Hindlimb muscle (tissue), 1 donor: ENCODE measurements around the gene MX1. TPM values are rescaled to one million over a fixed set of nuclear protein-coding genes. Genes with fewer than 3 reads are reported as not detected.

Source experiments
- DNase-seq: peaks from one replicate; pipeline ENCODE4 v3.0.0-alpha.2; 2013
- polyA plus RNA-seq: library from polyadenylated mRNA; unstranded; fragments of 120-200 nt; gene quantifications from one replicate; pipeline ENCODE4 v1.2.1, GENCODE V29; 2013; ENCODE audit not compliant: insufficient read length

MX1 gene
- polyA plus RNA-seq, 1 donor, result 4.7 TPM

- DNase-seq, result peak; percentile 69
These were observed 34.8 kb downstream of the MX1 start for GRCh38 chr21:41460578-41461527.

- DNase-seq, result no peak
These were observed 39.2 kb downstream of the MX1 start for GRCh38 chr21:41465176-41465781.

DNA sequence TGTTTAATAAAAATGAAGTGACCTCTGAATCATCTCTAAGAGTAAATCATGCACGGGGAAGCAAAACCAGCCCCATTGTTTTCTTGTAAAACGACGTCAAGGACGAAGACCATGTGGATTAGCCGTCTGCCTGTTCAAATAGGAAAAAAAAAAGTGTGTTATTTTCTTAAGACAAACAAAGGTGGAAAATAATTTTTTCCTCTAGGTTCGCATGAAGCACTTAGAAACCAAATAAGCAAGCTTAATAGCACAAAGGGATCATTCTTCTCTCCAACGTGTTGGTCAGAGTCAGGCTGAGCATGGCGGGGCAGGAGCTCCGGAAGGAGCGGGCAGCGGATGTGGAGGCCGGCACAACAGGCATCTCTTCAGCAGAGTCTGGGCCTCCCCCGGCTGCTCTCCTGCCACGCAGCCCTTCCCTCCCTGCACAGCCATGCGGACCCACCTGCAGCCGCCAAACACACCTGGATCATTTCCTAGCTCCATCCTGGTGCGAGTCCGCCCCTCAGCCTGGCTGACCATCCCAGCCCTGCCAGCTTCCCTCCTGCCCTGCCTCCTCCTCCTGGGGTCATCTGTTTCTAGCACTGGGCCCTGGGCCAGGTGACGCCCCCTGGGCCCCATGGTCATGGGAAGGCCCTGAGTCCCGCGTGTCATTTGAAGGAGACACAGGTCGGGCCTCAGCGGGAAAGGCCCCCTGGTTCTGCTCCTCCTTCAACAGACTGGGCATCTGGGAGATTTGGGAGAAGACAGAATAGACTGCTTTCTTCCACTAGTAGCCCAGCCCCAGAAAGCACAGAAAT is 40.2 kb downstream of the MX1 start:
- DNase-seq, result no peak

GRCh38 chr21:41470054-41470453 is 44.0 kb downstream of the MX1 start:
- no peak for DNase-seq

- DNase-seq, result no peak
These were observed 46.9 kb downstream of the MX1 start for GRCh38 chr21:41472753-41473548.

GRCh38 chr21:41475714-41476420 is 49.8 kb downstream of the MX1 start:
- no peak for DNase-seq

- DNase-seq, result no peak
These were observed 51.7 kb downstream of the MX1 start for GRCh38 chr21:41477641-41478318.

DNA sequence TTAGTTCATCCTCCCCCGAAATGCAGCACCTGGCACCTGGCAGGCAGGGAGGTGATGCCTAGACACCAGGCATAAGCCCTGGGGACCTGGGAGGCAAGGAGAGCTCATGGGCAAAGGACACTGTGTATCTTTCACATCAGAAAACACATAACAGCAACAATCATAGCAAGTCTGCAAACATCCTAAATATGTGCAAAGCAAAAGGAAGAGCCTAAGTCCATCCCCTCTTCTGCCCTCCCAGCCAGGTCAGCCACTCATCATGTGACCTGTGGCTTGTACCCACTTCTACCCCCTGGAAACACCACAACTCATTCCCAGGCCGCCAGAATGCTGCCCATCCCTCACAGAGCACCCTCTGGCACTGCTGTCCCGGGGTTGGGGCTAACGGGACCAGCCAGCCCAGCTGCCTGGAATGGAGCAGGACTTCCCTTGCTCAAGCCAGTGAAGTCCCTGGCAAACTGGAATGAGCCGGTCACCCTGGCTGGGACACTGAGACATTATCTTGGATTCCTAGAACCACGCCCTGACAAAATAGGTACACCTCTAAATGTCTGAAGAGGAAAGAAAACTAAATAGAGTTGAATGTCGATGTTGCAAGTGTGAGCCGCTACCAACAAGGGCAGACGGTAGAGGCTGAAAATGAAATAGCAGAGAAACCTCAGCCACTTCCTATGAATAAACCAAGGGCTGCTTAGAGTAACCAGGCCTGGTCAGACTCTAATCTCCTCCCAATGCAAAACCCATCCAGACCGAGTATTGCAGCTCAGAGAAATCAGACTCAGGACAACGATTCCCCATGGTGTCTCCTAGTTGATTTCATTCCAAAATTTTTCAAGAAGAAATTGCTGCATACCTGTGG is 52.5 kb downstream of the MX1 start:
- DNase-seq, result no peak

- no peak for DNase-seq
These were observed 53.6 kb downstream of the MX1 start for GRCh38 chr21:41479686-41480085.

- no peak for DNase-seq
These were observed 54.1 kb downstream of the MX1 start for GRCh38 chr21:41480086-41480690.

GRCh38 chr21:41481191-41481590 is 55.2 kb downstream of the MX1 start:
- DNase-seq, result no peak

GRCh38 chr21:41482301-41482700 is 56.3 kb downstream of the MX1 start:
- no peak for DNase-seq

GRCh38 chr21:41482980-41483379 is 56.9 kb downstream of the MX1 start:
- DNase-seq, result no peak

DNA sequence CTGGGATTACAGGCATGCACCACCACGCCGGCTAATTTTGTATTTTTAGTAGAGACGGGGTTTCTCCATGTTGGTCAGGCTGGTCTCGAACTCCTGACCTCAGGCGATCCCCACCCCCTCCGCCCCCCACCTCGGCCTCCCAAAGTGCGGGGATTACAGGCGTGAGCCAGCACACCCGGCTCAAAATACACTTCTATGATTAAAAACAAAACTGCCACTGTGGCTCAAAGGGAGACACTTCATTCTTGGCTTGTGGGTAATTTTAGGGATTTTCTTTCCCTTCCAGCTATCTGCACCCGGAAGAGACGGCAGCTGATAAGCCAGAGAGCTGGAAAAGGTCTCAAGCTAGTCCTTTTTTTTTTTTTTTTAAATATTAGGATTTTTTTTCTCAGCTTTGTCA is 57.4 kb downstream of the MX1 start:
- no peak for DNase-seq

GRCh38 chr21:41483973-41484372 is 57.9 kb downstream of the MX1 start:
- no peak for DNase-seq

- no peak for DNase-seq
These were observed 61.0 kb downstream of the MX1 start for GRCh38 chr21:41487082-41487481.

- no peak for DNase-seq
These were observed 62.0 kb downstream of the MX1 start for GRCh38 chr21:41488080-41488479.

DNA sequence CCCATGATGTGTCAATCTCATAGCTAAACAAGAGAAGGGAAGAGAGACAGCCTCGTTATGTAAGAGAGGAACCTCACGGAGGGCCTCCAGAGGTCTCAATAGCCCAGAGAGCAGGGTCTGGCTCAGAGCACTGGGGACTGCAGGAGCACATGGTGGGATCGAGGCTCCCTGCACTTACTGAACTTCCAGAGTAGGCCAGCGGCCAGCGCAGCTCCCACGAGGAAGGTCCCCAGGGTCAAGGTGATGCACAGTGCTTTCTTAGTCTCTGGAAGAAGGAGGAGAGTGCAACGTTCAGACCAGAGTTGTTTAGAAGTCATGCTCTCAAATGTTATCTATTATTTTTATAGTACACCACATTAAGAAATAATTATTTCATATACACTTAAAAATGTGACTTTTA is 63.3 kb downstream of the MX1 start:
- no peak for DNase-seq

- DNase-seq, result no peak
These were observed 64.3 kb downstream of the MX1 start for GRCh38 chr21:41490330-41490729.

DNA sequence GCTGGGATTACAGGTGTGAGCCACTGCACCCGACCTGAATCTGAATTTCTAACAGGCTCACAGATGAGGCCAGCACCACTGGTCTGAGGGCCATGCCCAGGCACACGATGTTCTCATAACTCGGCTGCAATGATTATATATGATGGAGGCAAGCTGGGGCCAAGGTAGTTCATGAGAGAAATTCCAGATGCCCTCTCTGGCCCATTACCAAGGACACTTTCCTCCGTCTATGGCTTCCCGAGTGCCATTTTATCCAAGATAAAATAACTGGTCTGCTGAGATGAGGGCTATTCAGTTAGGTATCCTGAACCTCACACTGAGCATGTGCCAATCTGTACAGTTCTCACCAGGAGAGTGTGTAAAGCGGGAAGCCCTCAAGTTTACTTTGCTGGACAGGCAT is 65.4 kb downstream of the MX1 start:
- no peak for DNase-seq
